ENCODE data around the gene NHERF2. TPM values are rescaled to one million over a fixed set of nuclear protein-coding genes. Genes with fewer than 3 reads are reported as not detected.

Gene NHERF2
- total RNA-seq, 1 donor from 2014 or later = 23.4 TPM

GRCh38 chr16:2058872-2059271, 32.2 kb downstream of the NHERF2 start:
- Mint-ChIP-seq H3K27ac (no peak overlapping the region), H3K4me1 (ENCODE audit: unreplicated experiment) (no peaks in the 10 kb centered on the region), H3K27me3 (no peaks in the 10 kb centered on the region), H3K4me3 (no peak overlapping the region), H3K9me3 (no peaks in the 10 kb centered on the region), H3K36me3 (no peaks in the 10 kb centered on the region)
- no peak for TF ChIP-seq CTCF (conservative IDR thresholded peaks at IDR 0.05)
- no peak for DNase-seq (ENCODE audit: extremely low spot score, unreplicated experiment)

DNA sequence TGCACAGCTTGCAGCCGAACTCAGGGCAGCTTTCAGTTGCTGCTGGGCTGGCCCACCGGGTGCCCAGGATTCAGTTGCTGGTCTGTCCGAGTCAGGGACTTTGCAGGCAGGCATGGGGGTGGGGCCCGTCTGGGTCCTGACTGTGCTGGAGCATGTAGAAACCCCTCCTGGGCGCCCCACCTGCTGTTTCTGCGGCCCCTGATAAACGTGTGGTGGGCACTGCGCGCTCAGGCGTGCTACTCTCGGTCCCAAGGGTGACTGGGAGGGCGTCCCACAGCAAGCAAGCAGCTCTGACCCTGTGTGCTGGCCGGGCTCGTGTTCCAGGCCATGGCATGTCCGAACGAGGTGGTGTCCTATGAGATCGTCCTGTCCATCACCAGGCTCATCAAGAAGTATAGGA, 33.6 kb downstream of the NHERF2 start:
- no peak overlapping the region for H3K27ac Mint-ChIP-seq
- H3K9me3 Mint-ChIP-seq = no peaks in the 10 kb centered on the region
- no peak for TF ChIP-seq CTCF (conservative IDR thresholded peaks at IDR 0.05)
- no peaks in the 10 kb centered on the region for H3K36me3 Mint-ChIP-seq
- H3K4me1 Mint-ChIP-seq (ENCODE audit: unreplicated experiment) = no peaks in the 10 kb centered on the region
- H3K4me3 Mint-ChIP-seq = no peak overlapping the region
- H3K27me3 Mint-ChIP-seq = no peaks in the 10 kb centered on the region
- no peak for DNase-seq (ENCODE audit: extremely low spot score, unreplicated experiment)

- H3K9me3 Mint-ChIP-seq = no peaks in the 10 kb centered on the region
- TF ChIP-seq CTCF (conservative IDR thresholded peaks at IDR 0.05) = no peak
- no peaks in the 10 kb centered on the region for H3K4me1 Mint-ChIP-seq (ENCODE audit: unreplicated experiment)
- H3K4me3 Mint-ChIP-seq = no peak overlapping the region
- no peaks in the 10 kb centered on the region for H3K36me3 Mint-ChIP-seq
- DNase-seq (ENCODE audit: extremely low spot score, unreplicated experiment) = no peak
- no peaks in the 10 kb centered on the region for H3K27me3 Mint-ChIP-seq
- H3K27ac Mint-ChIP-seq = no peak overlapping the region
Measured at GRCh38 chr16:2061023-2061422, 34.3 kb downstream of the NHERF2 start.

GRCh38 chr16:2061526-2061925, 34.8 kb downstream of the NHERF2 start:
- Mint-ChIP-seq H3K9me3 (no peaks in the 10 kb centered on the region), H3K27ac (no peak overlapping the region), H3K4me3 (no peak overlapping the region), H3K4me1 (ENCODE audit: unreplicated experiment) (no peaks in the 10 kb centered on the region), H3K27me3 (no peaks in the 10 kb centered on the region), H3K36me3 (no peaks in the 10 kb centered on the region)
- DNase-seq (ENCODE audit: extremely low spot score, unreplicated experiment) = no peak
- TF ChIP-seq CTCF (conservative IDR thresholded peaks at IDR 0.05) = no peak

DNA sequence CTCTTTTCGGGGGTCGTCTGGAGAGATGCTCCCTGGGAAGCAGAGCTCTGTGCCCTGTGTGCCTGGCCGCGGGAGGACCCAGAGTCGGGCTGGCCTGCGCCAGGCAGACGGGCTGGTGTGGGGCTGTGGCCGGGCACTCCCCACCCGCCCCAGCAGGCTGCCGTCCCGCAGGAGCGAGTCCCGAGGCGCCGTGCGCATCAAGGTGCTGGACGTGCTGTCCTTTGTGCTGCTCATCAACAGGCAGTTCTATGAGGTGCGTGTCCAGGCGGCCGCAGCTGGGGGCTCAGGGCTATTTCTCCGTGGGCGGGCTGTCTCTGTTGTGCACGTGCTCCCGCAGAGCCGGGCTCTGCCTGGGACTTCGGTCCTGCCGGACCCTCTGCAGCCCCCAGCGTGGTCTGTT, 36.1 kb downstream of the NHERF2 start:
- H3K27ac Mint-ChIP-seq = no peak overlapping the region
- DNase-seq (ENCODE audit: extremely low spot score, unreplicated experiment) = no peak
- no peaks in the 10 kb centered on the region for H3K27me3 Mint-ChIP-seq
- H3K4me1 Mint-ChIP-seq (ENCODE audit: unreplicated experiment) = no peaks in the 10 kb centered on the region
- TF ChIP-seq CTCF (conservative IDR thresholded peaks at IDR 0.05) = no peak
- H3K9me3 Mint-ChIP-seq = no peaks in the 10 kb centered on the region
- H3K36me3 Mint-ChIP-seq = no peaks in the 10 kb centered on the region
- no peak overlapping the region for H3K4me3 Mint-ChIP-seq

GRCh38 chr16:2063861-2064260, 37.2 kb downstream of the NHERF2 start:
- Mint-ChIP-seq H3K27me3 (no peaks in the 10 kb centered on the region), H3K36me3 (peaks cover 3% of the 10 kb centered on the region), H3K4me1 (ENCODE audit: unreplicated experiment) (no peaks in the 10 kb centered on the region), H3K27ac (no peak overlapping the region), H3K4me3 (no peak overlapping the region), H3K9me3 (no peaks in the 10 kb centered on the region)
- DNase-seq (ENCODE audit: extremely low spot score, unreplicated experiment) = no peak
- TF ChIP-seq CTCF (conservative IDR thresholded peaks at IDR 0.05) = no peak
